ENCODE data around the gene STAC. TPM values are rescaled to one million over a fixed set of nuclear protein-coding genes. Genes with fewer than 3 reads are reported as not detected.

STAC gene
- total RNA-seq, 4 donors from 2014 or later = 0.87 to 1.7 (median 1.6) TPM

DNA sequence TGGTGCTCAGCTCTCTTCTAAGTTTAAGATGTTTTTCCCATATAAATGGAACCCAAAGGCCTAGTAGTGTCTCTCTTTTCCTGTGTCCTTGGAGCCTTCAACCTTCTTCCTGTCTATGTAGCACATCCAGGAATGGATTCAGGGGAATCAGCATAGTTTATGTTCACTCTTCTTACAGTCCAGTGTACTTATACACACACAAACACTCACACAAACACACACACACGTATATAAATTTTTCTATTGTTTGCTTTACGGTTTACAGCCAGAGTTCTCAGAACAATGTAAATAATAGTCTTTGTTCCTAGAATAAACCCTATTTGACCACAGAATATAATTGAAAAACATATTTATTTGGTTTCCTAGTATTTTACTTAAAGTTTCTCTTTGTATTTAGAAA, 36.9 kb downstream of the STAC start:
- intact Hi-C loops (cut with DNase I; ENCODE audit: low total_unique reads) = no loop called here
- in situ Hi-C loops (cut with MboI; ENCODE audit: low sequenced_read_pairs in 4 of 4) = no loop called here
- Histone ChIP-seq H3K27ac (no peak overlapping the region), H3K4me1 (no peaks in the 10 kb centered on the region), H3K9me3 (no peaks in the 10 kb centered on the region), H3K27me3 (no peaks in the 10 kb centered on the region), H3K36me3 (no peaks in the 10 kb centered on the region), H3K4me3 (no peak overlapping the region)
- DNase-seq = no peak
- no peak for TF ChIP-seq POLR2A (IDR thresholded peaks at IDR 0.05)
- TF ChIP-seq CTCF (IDR thresholded peaks at IDR 0.05 in 4 of 5, conservative IDR thresholded peaks at IDR 0.05 in 1 of 5) = no peak
- no peak for ATAC-seq

GRCh38 chr3:36418296-36418695, 38.0 kb downstream of the STAC start:
- Histone ChIP-seq H3K4me1 (no peaks in the 10 kb centered on the region), H3K27me3 (no peaks in the 10 kb centered on the region), H3K9me3 (no peaks in the 10 kb centered on the region), H3K4me3 (no peak overlapping the region), H3K27ac (no peak overlapping the region), H3K36me3 (no peaks in the 10 kb centered on the region)
- ATAC-seq (no peak), DNase-seq (no peak)
- no peak for TF ChIP-seq CTCF (IDR thresholded peaks at IDR 0.05 in 4 of 5, conservative IDR thresholded peaks at IDR 0.05 in 1 of 5)
- no peak for TF ChIP-seq POLR2A (IDR thresholded peaks at IDR 0.05)
- in situ Hi-C loops (cut with MboI; ENCODE audit: low sequenced_read_pairs in 4 of 4) (no loop called here), intact Hi-C loops (cut with DNase I; ENCODE audit: low total_unique reads) (no loop called here)

DNA sequence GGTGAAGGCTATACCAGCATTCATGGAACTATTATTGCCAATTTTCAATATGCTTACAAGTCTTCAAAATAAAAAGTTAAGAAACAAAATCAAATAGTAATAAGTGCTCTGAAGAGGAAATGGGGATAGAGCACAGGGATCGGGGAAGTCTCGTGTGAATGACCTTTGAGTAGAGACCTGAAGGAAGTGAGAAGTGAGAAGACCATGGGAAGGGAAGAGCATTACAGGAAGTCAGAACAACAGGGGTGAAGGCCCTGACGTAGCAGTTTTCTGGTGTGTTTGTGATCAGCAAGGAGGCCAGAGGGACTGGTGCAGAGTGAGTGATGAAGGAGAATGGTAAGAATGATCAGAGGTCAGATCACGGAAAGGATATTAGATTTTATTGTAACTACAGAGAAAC, 48.1 kb downstream of the STAC start:
- Histone ChIP-seq H3K4me3 (no peak overlapping the region), H3K9me3 (no peaks in the 10 kb centered on the region), H3K27me3 (no peaks in the 10 kb centered on the region), H3K27ac (no peak overlapping the region), H3K36me3 (no peaks in the 10 kb centered on the region), H3K4me1 (no peaks in the 10 kb centered on the region)
- in situ Hi-C loops (cut with MboI; ENCODE audit: low sequenced_read_pairs in 4 of 4) (no loop called here), intact Hi-C loops (cut with DNase I; ENCODE audit: low total_unique reads) (no loop called here)
- ATAC-seq (no peak), DNase-seq (no peak)
- TF ChIP-seq POLR2A (IDR thresholded peaks at IDR 0.05) = no peak
- TF ChIP-seq CTCF (IDR thresholded peaks at IDR 0.05 in 4 of 5, conservative IDR thresholded peaks at IDR 0.05 in 1 of 5) = no peak

- TF ChIP-seq CTCF (IDR thresholded peaks at IDR 0.05 in 4 of 5, conservative IDR thresholded peaks at IDR 0.05 in 1 of 5) (no peak), POLR2A (IDR thresholded peaks at IDR 0.05) (no peak)
- in situ Hi-C loops (cut with MboI; ENCODE audit: low sequenced_read_pairs in 4 of 4) = no loop called here
- ATAC-seq = no peak
- no peak overlapping the region for H3K27ac ChIP-seq
- no peak overlapping the region for H3K4me3 ChIP-seq
- no peak for DNase-seq
- H3K9me3 ChIP-seq = no peaks in the 10 kb centered on the region
- H3K4me1 ChIP-seq = no peaks in the 10 kb centered on the region
- intact Hi-C loops (cut with DNase I; ENCODE audit: low total_unique reads) = no loop called here
- H3K27me3 ChIP-seq = no peaks in the 10 kb centered on the region
- no peaks in the 10 kb centered on the region for H3K36me3 ChIP-seq
Measured at GRCh38 chr3:36429986-36430485, 49.7 kb downstream of the STAC start.

- in situ Hi-C loops (cut with MboI; ENCODE audit: low sequenced_read_pairs in 4 of 4) (no loop called here), intact Hi-C loops (cut with DNase I; ENCODE audit: low total_unique reads) (no loop called here)
- no peak overlapping the region for H3K4me3 ChIP-seq
- TF ChIP-seq POLR2A (IDR thresholded peaks at IDR 0.05) (no peak), CTCF (IDR thresholded peaks at IDR 0.05 in 4 of 5, conservative IDR thresholded peaks at IDR 0.05 in 1 of 5) (no peak)
- H3K9me3 ChIP-seq = no peaks in the 10 kb centered on the region
- ATAC-seq (no peak), DNase-seq (no peak)
- H3K27ac ChIP-seq = no peak overlapping the region
- no peaks in the 10 kb centered on the region for H3K36me3 ChIP-seq
- H3K27me3 ChIP-seq = no peaks in the 10 kb centered on the region
- no peaks in the 10 kb centered on the region for H3K4me1 ChIP-seq
Measured at GRCh38 chr3:36433511-36433910, 53.2 kb downstream of the STAC start.

Data from gastrocnemius medialis (tissue), 4 donors.